ENCODE measurements around the gene USE1. TPM values are rescaled to one million over a fixed set of nuclear protein-coding genes. Genes with fewer than 3 reads are reported as not detected.

Gene USE1
- total and polyA plus RNA-seq, 2 of the 4 experiments (the other 2 are of a cell fraction): 17.2 to 24.2 TPM

GRCh38 chr19:17266975-17267788 is 52.0 kb downstream of the USE1 start, which contains the start of gene BABAM1:
Gene BABAM1 (plus strand): TSS chr19:17267443. CDS start chr19:17268807, 1,364 bp downstream.
- POLR2A ChIA-PET (ENCODE audit: unreplicated experiment): interaction anchor here (0.7 kb wide), 1 partner anchor 52 kb away, joined by 4 read pairs; the partner anchor contains the start of gene USE1
- Histone ChIP-seq H4K8ac (ENCODE audit: low read depth in 2 of 2, low read length in 2 of 2) (peak within 1 kb of the TSS; percentile 68 to 81), H2BK5ac (ENCODE audit: low read depth, low read length, poor library complexity, severe bottlenecking) (peak within 1 kb of the TSS; percentile 41), H3K23ac (ENCODE audit: low read depth, low read length) (peak within 1 kb of the TSS; percentile 78; the same call in 1 of the 2 replicates), H3K14ac (replicated peaks; ENCODE audit: low read depth, low read length) (peak within 1 kb of the TSS; percentile 81), H3K4me1 (ENCODE audit: control insufficient read depth, insufficient read depth, low read length) (no peaks in the 10 kb centered on the region; the same call in 1 of the 2 replicates), H3K9ac (ENCODE audit: low read depth, low read length) (peak within 1 kb of the TSS; percentile 85), H2BK20ac (ENCODE audit: low read depth, low read length) (no peak within 1 kb of the TSS), H3K27me3 (ENCODE audit: control insufficient read depth, insufficient read depth, low read length) (no peaks in the 10 kb centered on the region), H3K9me1 (ENCODE audit: insufficient read depth, low read length) (no peaks in the 10 kb centered on the region), H3K9me3 (ENCODE audit: control insufficient read depth, insufficient read depth, low read length) (no peaks in the 10 kb centered on the region), H3K36me3 (ENCODE audit: control insufficient read depth, insufficient read depth, low read length) (peaks cover 12% of the 10 kb centered on the region; the same call in 1 of the 2 replicates), H3K79me1 (ENCODE audit: low read depth in 1 of 2, low read length in 2 of 2) (peaks cover 0 to 23% of the 10 kb centered on the region in 2 experiments; a peak in 2 of 4 replicates), H3K4me3 (ENCODE audit: insufficient read depth, low read depth, low read length) (peak within 1 kb of the TSS; percentile 69), H2BK120ac (ENCODE audit: low read depth, low read length) (no peak within 1 kb of the TSS), H3K27ac (ENCODE audit: insufficient read depth, low read length) (peak within 1 kb of the TSS; percentile 68), H2AK9ac (replicated peaks; ENCODE audit: low read depth, low read length, poor library complexity) (peak within 1 kb of the TSS; percentile 94), H3K56ac (ENCODE audit: extremely low read depth, insufficient read depth, low read length) (peak within 1 kb of the TSS; percentile 75; the same call in 1 of the 2 replicates), H4K20me1 (ENCODE audit: insufficient read depth, low read length) (no peaks in the 10 kb centered on the region), H4K91ac (ENCODE audit: insufficient read depth, low read depth, low read length) (peak within 1 kb of the TSS; percentile 48), H2AFZ (replicated peaks; ENCODE audit: low read length, poor library complexity) (peak within 1 kb of the TSS; percentile 88), H2BK15ac (ENCODE audit: low read depth, low read length) (no peak within 1 kb of the TSS), H3K4ac (ENCODE audit: low read depth, low read length) (peak within 1 kb of the TSS; percentile 71), H3K18ac (ENCODE audit: low read depth, low read length) (no peak within 1 kb of the TSS), H2AK5ac (ENCODE audit: low read depth, low read length) (peak within 1 kb of the TSS; percentile 54), H4K5ac (ENCODE audit: low read depth, low read length) (peak within 1 kb of the TSS; percentile 65), H3K4me2 (ENCODE audit: low read depth, low read length) (peak within 1 kb of the TSS; percentile 92)
- DNase-seq (peak; percentile 100), ATAC-seq (ENCODE audit: low read depth) (peak; percentile 99)
- CTCF ChIA-PET: interaction anchor here (0.5 to 0.9 kb wide), 2 partner anchors 13 to 32 kb away, joined by 3 read pairs; no protein-coding TSS in a partner anchor
- 0% methylated on average over 7 of the region's 27 CpGs; no CpG with 5 or more reads in 1 of the 2 experiments for WGBS, 2 experiments (ENCODE audit: extremely low coverage in 2 of 2, insufficient read length in 1 of 2)
- BruUV-seq (replicated peaks): no TSS peak
- intact Hi-C loops (cut with micrococcal nuclease) (loop anchor here (1.0 kb wide), 1 partner anchor 38 kb away; the partner anchor contains the start of gene MRPL34), dilution Hi-C loops (cut with HindIII; ENCODE audit: low sequenced_read_pairs, unreplicated experiment) (no loop called here), in situ Hi-C loops (cut with MboI; ENCODE audit: low sequenced_read_pairs) (no loop called here)
- 0 out of 2 replicates have a peak, but pooled peaks have one; percentile 11 for TF ChIP-seq BHLHE40 (IDR thresholded peaks at IDR 0.05; ENCODE audit: low read depth, low read length)
- TF ChIP-seq MXI1 (IDR thresholded peaks at IDR 0.05; ENCODE audit: borderline replicate concordance, low read depth, low read length): peak; percentile 56; the same call in 1 of the 2 replicates
- 0 out of 2 replicates have a peak, but pooled peaks have one; percentile 14 for TF ChIP-seq RFX5 (IDR thresholded peaks at IDR 0.05; ENCODE audit: low read depth, low read length)
- peak; percentile 84; the same call in 1 of the 2 replicates for TF ChIP-seq FOS (IDR thresholded peaks at IDR 0.05; ENCODE audit: low read depth, low read length)
- TF ChIP-seq SMC3 (IDR thresholded peaks at IDR 0.05; ENCODE audit: low read depth, low read length): no peak
- peak; percentile 51; the same call in 1 of the 2 replicates for TF ChIP-seq POLR2A (IDR thresholded peaks at IDR 0.05; ENCODE audit: low read depth, low read length)
- TF ChIP-seq MAZ (IDR thresholded peaks at IDR 0.05; ENCODE audit: borderline replicate concordance, low read depth, low read length): peak; percentile 58; the same call in 1 of the 2 replicates
- peak; percentile 40; the same call in 1 of the 2 replicates for TF ChIP-seq USF2 (IDR thresholded peaks at IDR 0.05; ENCODE audit: low read depth, low read length)
- TF ChIP-seq ELK1 (IDR thresholded peaks at IDR 0.05; ENCODE audit: borderline replicate concordance, low read depth, low read length): no peak
- peak; percentile 10; the same call in 1 of the 2 replicates for TF ChIP-seq MAFK (IDR thresholded peaks at IDR 0.05; ENCODE audit: low read depth, low read length)

Measured in IMR-90 (cell line).